IMR-90 (cell line): Measurements from ENCODE around the gene RFTN2. TPM values are rescaled to one million over a fixed set of nuclear protein-coding genes. Genes with fewer than 3 reads are reported as not detected.

Experiments
- ATAC-seq: fragments of 200-7000 bp; cut with Tn5 transposase; 2 replicates; pipeline ENCODE4 v1.9.1; 2020; ENCODE audit warnings: low read depth, mild to moderate bottlenecking, moderate library complexity
- BruUV-seq: library from RNA; stranded (reverse); fragments of 400-500 nt; replicated peaks from 2 replicates; lab custom pipeline; 2021; lab: Mats Ljungman, UMichigan
- CTCF ChIA-PET: fragments of 300-600 bp; formaldehyde crosslinking; extraction: SDS; loops from one replicate; lab custom pipeline; 2021; ENCODE audit warnings: antibody characterized with exemption; lab: Yijun Ruan, JAX
- POLR2A ChIA-PET: fragments of 300-600 bp; sonication (Branson Sonifier 250); formaldehyde crosslinking; loops from one replicate; lab custom pipeline; 2022; ENCODE audit warnings: antibody characterized with exemption; ENCODE audit not compliant: unreplicated experiment; lab: Charles Lee
- DNase-seq: peaks from one replicate; pipeline ENCODE4 v3.0.0; 2013
- H2AFZ ChIP-seq: replicated peaks from 2 replicates; pipeline ENCODE3; 2013; ENCODE audit warnings: low read length, mild to moderate bottlenecking; ENCODE audit not compliant: poor library complexity
- H2AK5ac ChIP-seq: 2 replicates; pipeline ENCODE4 v1.6.1; 2013; ENCODE audit warnings: low read depth, low read length, inconsistent platforms
- H2AK9ac ChIP-seq: replicated peaks from 2 replicates; pipeline ENCODE3; 2013; ENCODE audit warnings: mild to moderate bottlenecking, low read depth, low read length, moderate library complexity; ENCODE audit not compliant: poor library complexity
- H2BK120ac ChIP-seq: 2 replicates; pipeline ENCODE4 v1.6.1; 2013; ENCODE audit warnings: low read depth, low read length, inconsistent platforms
- H2BK15ac ChIP-seq: 3 replicates; pipeline ENCODE4 v1.6.1; 2013; ENCODE audit warnings: low read depth, low read length, inconsistent platforms
- H2BK20ac ChIP-seq: 2 replicates; pipeline ENCODE4 v1.6.1; 2013; ENCODE audit warnings: low read depth, mild to moderate bottlenecking, inconsistent platforms, low read length, moderate library complexity
- H2BK5ac ChIP-seq: 2 replicates; pipeline ENCODE4 v1.6.1; 2013; ENCODE audit warnings: mild to moderate bottlenecking, low read depth, low read length, inconsistent platforms; ENCODE audit not compliant: poor library complexity, severe bottlenecking
- H3K14ac ChIP-seq: replicated peaks from 2 replicates; pipeline ENCODE4 v1.6.1; 2013; ENCODE audit warnings: low read depth, low read length, inconsistent platforms
- H3K18ac ChIP-seq: 2 replicates; pipeline ENCODE4 v1.6.1; 2013; ENCODE audit warnings: low read depth, low read length, control low read depth
- H3K23ac ChIP-seq: 2 replicates; pipeline ENCODE4 v1.6.1; 2013; ENCODE audit warnings: low read depth, low read length, inconsistent platforms
- H3K27ac ChIP-seq: 2 replicates; pipeline ENCODE4 v1.5.1; 2013; ENCODE audit warnings: mild to moderate bottlenecking, control low read depth, low read length; ENCODE audit not compliant: insufficient read depth
- H3K27me3 ChIP-seq: 2 replicates; pipeline ENCODE4 v1.6.1; 2013; ENCODE audit warnings: low read length; ENCODE audit not compliant: control insufficient read depth, insufficient read depth
- H3K36me3 ChIP-seq: 2 replicates; pipeline ENCODE4 v1.6.1; 2013; ENCODE audit warnings: low read length, mixed read lengths; ENCODE audit not compliant: control insufficient read depth, insufficient read depth
- H3K4ac ChIP-seq: 2 replicates; pipeline ENCODE4 v1.6.1; 2013; ENCODE audit warnings: low read depth, low read length, inconsistent platforms
- H3K4me1 ChIP-seq: 2 replicates; pipeline ENCODE4 v1.6.1; 2013; ENCODE audit warnings: low read length, mixed read lengths; ENCODE audit not compliant: control insufficient read depth, insufficient read depth
- H3K4me2 ChIP-seq: 2 replicates; pipeline ENCODE4 v1.6.1; 2013; ENCODE audit warnings: low read depth, mild to moderate bottlenecking, control low read depth, low read length, moderate library complexity
- H3K4me3 ChIP-seq: 2 replicates; pipeline ENCODE4 v1.5.1; 2013; ENCODE audit warnings: low read depth, mild to moderate bottlenecking, control low read depth, low read length, moderate library complexity; ENCODE audit not compliant: insufficient read depth
- H3K56ac ChIP-seq: 2 replicates; pipeline ENCODE4 v1.6.1; 2013; ENCODE audit warnings: low read length, inconsistent platforms; ENCODE audit not compliant: insufficient read depth; ENCODE audit errors: extremely low read depth
- H3K79me1 ChIP-seq, 2 experiments: 2 replicates each; pipeline ENCODE4 v1.6.1; 2013; ENCODE audit warnings: low read length in 2 of 2, inconsistent platforms in 1 of 2, low read depth in 1 of 2
- H3K9ac ChIP-seq: 2 replicates; pipeline ENCODE4 v1.6.1; 2013; ENCODE audit warnings: low read depth, low read length, control low read depth
- H3K9me1 ChIP-seq: 2 replicates; pipeline ENCODE4 v1.6.1; 2013; ENCODE audit warnings: low read length, inconsistent platforms; ENCODE audit not compliant: insufficient read depth
- H3K9me3 ChIP-seq: 2 replicates; pipeline ENCODE4 v1.6.1; 2013; ENCODE audit warnings: low read length; ENCODE audit not compliant: control insufficient read depth, insufficient read depth
- H4K20me1 ChIP-seq: 2 replicates; pipeline ENCODE4 v1.6.1; 2013; ENCODE audit warnings: low read length, inconsistent platforms; ENCODE audit not compliant: insufficient read depth
- H4K5ac ChIP-seq: 2 replicates; pipeline ENCODE4 v1.6.1; 2013; ENCODE audit warnings: mild to moderate bottlenecking, low read depth, low read length, control low read depth
- H4K8ac ChIP-seq, 2 experiments: 2 replicates each; pipeline ENCODE4 v1.6.1; 2013; ENCODE audit warnings: low read depth in 2 of 2, low read length in 2 of 2, control low read depth in 1 of 2, inconsistent platforms in 1 of 2
- H4K91ac ChIP-seq: 2 replicates; pipeline ENCODE4 v1.6.1; 2013; ENCODE audit warnings: low read depth, low read length, inconsistent platforms; ENCODE audit not compliant: insufficient read depth
- BHLHE40 ChIP-seq: fragments of 150-350 bp; IDR thresholded peaks from 2 replicates; pipeline ENCODE4 v1.6.1; 2016; ENCODE audit warnings: mild to moderate bottlenecking, low read depth, low read length
- CEBPB ChIP-seq: IDR thresholded peaks from 2 replicates; pipeline ENCODE4 v1.6.1; 2012; ENCODE audit warnings: low read depth, low read length, improper control_type of control experiment
- CHD1 ChIP-seq: IDR thresholded peaks from 2 replicates; pipeline ENCODE4 v1.6.1; 2012; ENCODE audit warnings: low read depth, low read length, improper control_type of control experiment
- CTCF ChIP-seq: conservative IDR thresholded peaks from 2 replicates; pipeline ENCODE4 v1.5.1; 2012; ENCODE audit warnings: mild to moderate bottlenecking, low read depth, low read length, improper control_type of control experiment
- FOS ChIP-seq: fragments of 150-350 bp; IDR thresholded peaks from 2 replicates; pipeline ENCODE4 v1.6.1; 2016; ENCODE audit warnings: low read depth, low read length
- MAFK ChIP-seq: IDR thresholded peaks from 2 replicates; pipeline ENCODE4 v1.6.1; 2012; ENCODE audit warnings: low read depth, low read length, improper control_type of control experiment
- MAZ ChIP-seq: IDR thresholded peaks from 2 replicates; pipeline ENCODE4 v1.6.1; 2012; ENCODE audit warnings: low read depth, mild to moderate bottlenecking, low read length, improper control_type of control experiment, moderate library complexity, borderline replicate concordance
- MXI1 ChIP-seq: IDR thresholded peaks from 2 replicates; pipeline ENCODE4 v1.6.1; 2012; ENCODE audit warnings: low read depth, mild to moderate bottlenecking, low read length, moderate library complexity, borderline replicate concordance
- NFE2L2 ChIP-seq: fragments of 150-350 bp; IDR thresholded peaks from 2 replicates; pipeline ENCODE4 v1.6.1; 2016; ENCODE audit warnings: low read depth, mild to moderate bottlenecking, low read length
- POLR2A ChIP-seq: IDR thresholded peaks from 2 replicates; pipeline ENCODE4 v1.6.1; 2012; ENCODE audit warnings: mild to moderate bottlenecking, low read depth, low read length
- RAD21 ChIP-seq: IDR thresholded peaks from 2 replicates; pipeline ENCODE4 v1.6.1; 2012; ENCODE audit warnings: low read length, improper control_type of control experiment
- RCOR1 ChIP-seq: IDR thresholded peaks from 2 replicates; pipeline ENCODE4 v1.6.1; 2012; ENCODE audit warnings: mild to moderate bottlenecking, low read length, improper control_type of control experiment; ENCODE audit not compliant: insufficient replicate concordance
- RFX5 ChIP-seq: IDR thresholded peaks from 2 replicates; pipeline ENCODE4 v1.8.0; 2012; ENCODE audit warnings: low read depth, mild to moderate bottlenecking, low read length, moderate library complexity
- SMC3 ChIP-seq: fragments of 150-350 bp; IDR thresholded peaks from 2 replicates; pipeline ENCODE4 v1.6.1; 2016; ENCODE audit warnings: low read depth, mild to moderate bottlenecking, antibody characterized with exemption, low read length, moderate library complexity
- dilution Hi-C: fragments of 300-500 bp; cut with HindIII; formaldehyde crosslinking; loops from one replicate; pipeline ENCODE4 v1.14.3; 2018; ENCODE audit warnings: low sequenced_read_pairs; ENCODE audit not compliant: unreplicated experiment
- in situ Hi-C: fragments of 300-500 bp; cut with MboI; formaldehyde crosslinking; loops from 3 replicates; pipeline ENCODE4 v1.14.3; 2019; ENCODE audit warnings: low sequenced_read_pairs, inconsistent platforms, mixed read lengths
- intact Hi-C: fragments of 100-400 bp; cut with micrococcal nuclease; formaldehyde crosslinking; loops from 2 replicates; pipeline ENCODE4 v1.10.0; 2022
- polyA plus RNA-seq, 3 experiments: library from polyadenylated mRNA; depleted of rRNA; stranded (reverse); fragments of >200 nt; gene quantifications; 2 replicates each; pipeline ENCODE4 v1.2.3, GENCODE V29; 2012; ENCODE audit warnings: low replicate concordance in 1 of 3
- total RNA-seq: library from RNA; depleted of rRNA; stranded (reverse); fragments of >200 nt; gene quantifications from 2 replicates; pipeline ENCODE4 v1.2.3, GENCODE V29; 2012
- TF ChIP-seq, protein P1 (sequence below): fragments of 150-350 bp; IDR thresholded peaks from 2 replicates; pipeline ENCODE4 v1.6.1; 2016; ENCODE audit warnings: low read depth, mild to moderate bottlenecking, low read length, moderate library complexity, borderline replicate concordance
- TF ChIP-seq, protein P2 (sequence below): fragments of 150-350 bp; IDR thresholded peaks from 2 replicates; pipeline ENCODE4 v1.6.1; 2017; ENCODE audit warnings: mild to moderate bottlenecking, antibody characterized with exemption, low read length, low read depth

RFTN2 gene
- total and polyA plus RNA-seq, 2 of the 4 experiments (the other 2 are of a cell fraction) = 0.44 to 2.3 TPM

DNA sequence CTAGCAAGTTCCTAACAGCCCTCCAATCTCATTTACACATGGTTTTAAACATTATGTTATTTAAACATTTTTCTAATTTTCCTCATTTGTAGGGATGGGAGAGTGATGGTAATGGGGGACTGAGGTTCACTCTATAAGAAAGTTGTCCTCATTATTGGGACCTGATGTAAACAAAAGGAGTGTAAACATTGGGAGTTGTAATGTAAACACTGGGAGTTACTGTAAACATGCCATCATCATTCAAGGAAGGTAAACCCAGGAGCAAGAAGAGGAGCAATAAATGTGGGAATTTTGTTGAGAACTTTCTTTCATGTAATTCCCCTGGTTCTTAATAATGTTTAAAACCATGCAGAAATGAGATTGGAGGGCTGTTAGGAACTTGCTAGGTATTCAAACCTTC is 17.8 kb downstream of the RFTN2 start:
- Histone ChIP-seq H3K9me3 (no peaks in the 10 kb centered on the region), H3K27me3 (no peaks in the 10 kb centered on the region), H4K20me1 (no peaks in the 10 kb centered on the region), H2AFZ (no peak overlapping the region), H4K8ac (no peak overlapping the region), H2BK5ac (no peak overlapping the region), H3K4ac (no peak overlapping the region), H3K4me3 (no peak overlapping the region), H3K4me2 (no peak overlapping the region), H3K27ac (no peak overlapping the region), H3K4me1 (no peaks in the 10 kb centered on the region), H3K9me1 (no peaks in the 10 kb centered on the region), H3K9ac (no peak overlapping the region), H2BK120ac (no peak overlapping the region), H2BK20ac (no peak overlapping the region), H2AK5ac (no peak overlapping the region), H3K23ac (no peak overlapping the region), H2AK9ac (no peak overlapping the region), H2BK15ac (no peak overlapping the region; the same call in 2 of the 3 replicates), H3K56ac (no peak overlapping the region), H3K36me3 (no peaks in the 10 kb centered on the region), H3K14ac (no peak overlapping the region), H3K79me1 (no peaks in the 10 kb centered on the region), H3K18ac (no peak overlapping the region), H4K5ac (no peak overlapping the region), H4K91ac (no peak overlapping the region)
- ChIA-PET CTCF (no interaction called here), POLR2A (no interaction called here)
- DNase-seq = no peak
- in situ Hi-C loops = no loop called here
- BruUV-seq = no TSS peak
- ATAC-seq = no peak
- dilution Hi-C loops = no loop called here
- TF ChIP-seq MAZ (no peak), MXI1 (no peak), POLR2A (no peak), RCOR1 (no peak), RAD21 (no peak), SMC3 (no peak), CTCF (no peak), FOS (no peak), RFX5 (no peak), MAFK (no peak), CEBPB (no peak), CHD1 (no peak), NFE2L2 (no peak), BHLHE40 (no peak)
- TF ChIP-seq, protein P1, sequence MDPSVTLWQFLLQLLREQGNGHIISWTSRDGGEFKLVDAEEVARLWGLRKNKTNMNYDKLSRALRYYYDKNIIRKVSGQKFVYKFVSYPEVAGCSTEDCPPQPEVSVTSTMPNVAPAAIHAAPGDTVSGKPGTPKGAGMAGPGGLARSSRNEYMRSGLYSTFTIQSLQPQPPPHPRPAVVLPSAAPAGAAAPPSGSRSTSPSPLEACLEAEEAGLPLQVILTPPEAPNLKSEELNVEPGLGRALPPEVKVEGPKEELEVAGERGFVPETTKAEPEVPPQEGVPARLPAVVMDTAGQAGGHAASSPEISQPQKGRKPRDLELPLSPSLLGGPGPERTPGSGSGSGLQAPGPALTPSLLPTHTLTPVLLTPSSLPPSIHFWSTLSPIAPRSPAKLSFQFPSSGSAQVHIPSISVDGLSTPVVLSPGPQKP = no peak
- TF ChIP-seq, protein P2, sequence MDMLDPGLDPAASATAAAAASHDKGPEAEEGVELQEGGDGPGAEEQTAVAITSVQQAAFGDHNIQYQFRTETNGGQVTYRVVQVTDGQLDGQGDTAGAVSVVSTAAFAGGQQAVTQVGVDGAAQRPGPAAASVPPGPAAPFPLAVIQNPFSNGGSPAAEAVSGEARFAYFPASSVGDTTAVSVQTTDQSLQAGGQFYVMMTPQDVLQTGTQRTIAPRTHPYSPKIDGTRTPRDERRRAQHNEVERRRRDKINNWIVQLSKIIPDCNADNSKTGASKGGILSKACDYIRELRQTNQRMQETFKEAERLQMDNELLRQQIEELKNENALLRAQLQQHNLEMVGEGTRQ = no peak
- intact Hi-C loops = no loop called here
